Fibroblast of upper back skin (primary cell): ENCODE results near the gene PPFIBP1.
"Not testable (repeated sequence)": the region's sequence is repeated elsewhere in the genome, so short reads cannot be mapped to it uniquely, and the experiment has no call there.

Experiments used
- DNase-seq: peaks from one replicate; pipeline ENCODE4 v3.0.0-alpha.2; 2013

Gene PPFIBP1

GRCh38 chr12:27631365-27631764 lies 107.4 kb downstream of the PPFIBP1 start:
- DNase-seq: no peak

- DNase-seq: no peak
Measured at GRCh38 chr12:27631813-27632491, 107.9 kb downstream of the PPFIBP1 start.

- peak; percentile 78 for DNase-seq
Measured at GRCh38 chr12:27635349-27635972, 111.5 kb downstream of the PPFIBP1 start.

GRCh38 chr12:27636569-27636968 lies 112.6 kb downstream of the PPFIBP1 start:
- DNase-seq: not testable (repeated sequence)

GRCh38 chr12:27637524-27637923 lies 113.5 kb downstream of the PPFIBP1 start:
- no peak for DNase-seq

- no peak for DNase-seq
Measured at GRCh38 chr12:27639265-27639664, 115.3 kb downstream of the PPFIBP1 start.

GRCh38 chr12:27640566-27641200 lies 116.7 kb downstream of the PPFIBP1 start:
- not testable (repeated sequence) for DNase-seq

- DNase-seq: not testable (repeated sequence)
Measured at GRCh38 chr12:27642361-27642760, 118.4 kb downstream of the PPFIBP1 start.

GRCh38 chr12:27642892-27643291 lies 118.9 kb downstream of the PPFIBP1 start:
- DNase-seq: not testable (repeated sequence)

GRCh38 chr12:27644158-27644845 lies 120.3 kb downstream of the PPFIBP1 start:
- peak; percentile 60 for DNase-seq

- DNase-seq: no peak
Measured at GRCh38 chr12:27645671-27646070, 121.7 kb downstream of the PPFIBP1 start.

GRCh38 chr12:27646149-27646548 lies 122.1 kb downstream of the PPFIBP1 start:
- DNase-seq: no peak

- DNase-seq: no peak
Measured at GRCh38 chr12:27650011-27650410, 126.0 kb downstream of the PPFIBP1 start.

- DNase-seq: peak; percentile 10
Measured at GRCh38 chr12:27651201-27651600, 127.2 kb downstream of the PPFIBP1 start.

GRCh38 chr12:27652174-27652763 lies 128.3 kb downstream of the PPFIBP1 start:
- peak; percentile 81 for DNase-seq

- no peak for DNase-seq
Measured at GRCh38 chr12:27653661-27654060, 129.7 kb downstream of the PPFIBP1 start.

- DNase-seq: not testable (repeated sequence)
Measured at GRCh38 chr12:27655476-27655875, 131.5 kb downstream of the PPFIBP1 start.

- peak; percentile 7 for DNase-seq
Measured at GRCh38 chr12:27657296-27657695, 133.3 kb downstream of the PPFIBP1 start.

GRCh38 chr12:27665704-27666103 lies 141.7 kb downstream of the PPFIBP1 start:
- DNase-seq: no peak

GRCh38 chr12:27666510-27666909 lies 142.5 kb downstream of the PPFIBP1 start:
- no peak for DNase-seq

GRCh38 chr12:27667540-27667939 lies 143.5 kb downstream of the PPFIBP1 start:
- peak; percentile 46 for DNase-seq

GRCh38 chr12:27672051-27672450 lies 148.0 kb downstream of the PPFIBP1 start:
- DNase-seq: no peak

GRCh38 chr12:27672643-27673042 lies 148.6 kb downstream of the PPFIBP1 start:
- DNase-seq: no peak
